IMR-90 (cell line): Measurements from ENCODE around the gene SERP2. TPM values are rescaled to one million over a fixed set of nuclear protein-coding genes. Genes with fewer than 3 reads are reported as not detected.

Experiments
- ATAC-seq: fragments of 200-7000 bp; cut with Tn5 transposase; 2 replicates; pipeline ENCODE4 v1.9.1; 2020; ENCODE audit warnings: low read depth, mild to moderate bottlenecking, moderate library complexity
- BruUV-seq: library from RNA; stranded (reverse); fragments of 400-500 nt; replicated peaks from 2 replicates; lab custom pipeline; 2021; lab: Mats Ljungman, UMichigan
- CTCF ChIA-PET: fragments of 300-600 bp; formaldehyde crosslinking; extraction: SDS; loops from one replicate; lab custom pipeline; 2021; ENCODE audit warnings: antibody characterized with exemption; lab: Yijun Ruan, JAX
- POLR2A ChIA-PET: fragments of 300-600 bp; sonication (Branson Sonifier 250); formaldehyde crosslinking; loops from one replicate; lab custom pipeline; 2022; ENCODE audit warnings: antibody characterized with exemption; ENCODE audit not compliant: unreplicated experiment; lab: Charles Lee
- DNase-seq: peaks from one replicate; pipeline ENCODE4 v3.0.0; 2013
- H2AFZ ChIP-seq: replicated peaks from 2 replicates; pipeline ENCODE3; 2013; ENCODE audit warnings: low read length, mild to moderate bottlenecking; ENCODE audit not compliant: poor library complexity
- H2AK5ac ChIP-seq: 2 replicates; pipeline ENCODE4 v1.6.1; 2013; ENCODE audit warnings: low read depth, low read length, inconsistent platforms
- H2AK9ac ChIP-seq: replicated peaks from 2 replicates; pipeline ENCODE3; 2013; ENCODE audit warnings: mild to moderate bottlenecking, low read depth, low read length, moderate library complexity; ENCODE audit not compliant: poor library complexity
- H2BK120ac ChIP-seq: 2 replicates; pipeline ENCODE4 v1.6.1; 2013; ENCODE audit warnings: low read depth, low read length, inconsistent platforms
- H2BK15ac ChIP-seq: 3 replicates; pipeline ENCODE4 v1.6.1; 2013; ENCODE audit warnings: low read depth, low read length, inconsistent platforms
- H2BK20ac ChIP-seq: 2 replicates; pipeline ENCODE4 v1.6.1; 2013; ENCODE audit warnings: low read depth, mild to moderate bottlenecking, inconsistent platforms, low read length, moderate library complexity
- H2BK5ac ChIP-seq: 2 replicates; pipeline ENCODE4 v1.6.1; 2013; ENCODE audit warnings: mild to moderate bottlenecking, low read depth, low read length, inconsistent platforms; ENCODE audit not compliant: poor library complexity, severe bottlenecking
- H3K14ac ChIP-seq: replicated peaks from 2 replicates; pipeline ENCODE4 v1.6.1; 2013; ENCODE audit warnings: low read depth, low read length, inconsistent platforms
- H3K18ac ChIP-seq: 2 replicates; pipeline ENCODE4 v1.6.1; 2013; ENCODE audit warnings: low read depth, low read length, control low read depth
- H3K23ac ChIP-seq: 2 replicates; pipeline ENCODE4 v1.6.1; 2013; ENCODE audit warnings: low read depth, low read length, inconsistent platforms
- H3K27ac ChIP-seq: 2 replicates; pipeline ENCODE4 v1.5.1; 2013; ENCODE audit warnings: mild to moderate bottlenecking, control low read depth, low read length; ENCODE audit not compliant: insufficient read depth
- H3K27me3 ChIP-seq: 2 replicates; pipeline ENCODE4 v1.6.1; 2013; ENCODE audit warnings: low read length; ENCODE audit not compliant: control insufficient read depth, insufficient read depth
- H3K36me3 ChIP-seq: 2 replicates; pipeline ENCODE4 v1.6.1; 2013; ENCODE audit warnings: low read length, mixed read lengths; ENCODE audit not compliant: control insufficient read depth, insufficient read depth
- H3K4ac ChIP-seq: 2 replicates; pipeline ENCODE4 v1.6.1; 2013; ENCODE audit warnings: low read depth, low read length, inconsistent platforms
- H3K4me1 ChIP-seq: 2 replicates; pipeline ENCODE4 v1.6.1; 2013; ENCODE audit warnings: low read length, mixed read lengths; ENCODE audit not compliant: control insufficient read depth, insufficient read depth
- H3K4me2 ChIP-seq: 2 replicates; pipeline ENCODE4 v1.6.1; 2013; ENCODE audit warnings: low read depth, mild to moderate bottlenecking, control low read depth, low read length, moderate library complexity
- H3K4me3 ChIP-seq: 2 replicates; pipeline ENCODE4 v1.5.1; 2013; ENCODE audit warnings: low read depth, mild to moderate bottlenecking, control low read depth, low read length, moderate library complexity; ENCODE audit not compliant: insufficient read depth
- H3K56ac ChIP-seq: 2 replicates; pipeline ENCODE4 v1.6.1; 2013; ENCODE audit warnings: low read length, inconsistent platforms; ENCODE audit not compliant: insufficient read depth; ENCODE audit errors: extremely low read depth
- H3K79me1 ChIP-seq, 2 experiments: 2 replicates each; pipeline ENCODE4 v1.6.1; 2013; ENCODE audit warnings: low read length in 2 of 2, inconsistent platforms in 1 of 2, low read depth in 1 of 2
- H3K9ac ChIP-seq: 2 replicates; pipeline ENCODE4 v1.6.1; 2013; ENCODE audit warnings: low read depth, low read length, control low read depth
- H3K9me1 ChIP-seq: 2 replicates; pipeline ENCODE4 v1.6.1; 2013; ENCODE audit warnings: low read length, inconsistent platforms; ENCODE audit not compliant: insufficient read depth
- H3K9me3 ChIP-seq: 2 replicates; pipeline ENCODE4 v1.6.1; 2013; ENCODE audit warnings: low read length; ENCODE audit not compliant: control insufficient read depth, insufficient read depth
- H4K20me1 ChIP-seq: 2 replicates; pipeline ENCODE4 v1.6.1; 2013; ENCODE audit warnings: low read length, inconsistent platforms; ENCODE audit not compliant: insufficient read depth
- H4K5ac ChIP-seq: 2 replicates; pipeline ENCODE4 v1.6.1; 2013; ENCODE audit warnings: mild to moderate bottlenecking, low read depth, low read length, control low read depth
- H4K8ac ChIP-seq, 2 experiments: 2 replicates each; pipeline ENCODE4 v1.6.1; 2013; ENCODE audit warnings: low read depth in 2 of 2, low read length in 2 of 2, control low read depth in 1 of 2, inconsistent platforms in 1 of 2
- H4K91ac ChIP-seq: 2 replicates; pipeline ENCODE4 v1.6.1; 2013; ENCODE audit warnings: low read depth, low read length, inconsistent platforms; ENCODE audit not compliant: insufficient read depth
- CEBPB ChIP-seq: IDR thresholded peaks from 2 replicates; pipeline ENCODE4 v1.6.1; 2012; ENCODE audit warnings: low read depth, low read length, improper control_type of control experiment
- CHD1 ChIP-seq: IDR thresholded peaks from 2 replicates; pipeline ENCODE4 v1.6.1; 2012; ENCODE audit warnings: low read depth, low read length, improper control_type of control experiment
- FOS ChIP-seq: fragments of 150-350 bp; IDR thresholded peaks from 2 replicates; pipeline ENCODE4 v1.6.1; 2016; ENCODE audit warnings: low read depth, low read length
- MAZ ChIP-seq: IDR thresholded peaks from 2 replicates; pipeline ENCODE4 v1.6.1; 2012; ENCODE audit warnings: low read depth, mild to moderate bottlenecking, low read length, improper control_type of control experiment, moderate library complexity, borderline replicate concordance
- NFE2L2 ChIP-seq: fragments of 150-350 bp; IDR thresholded peaks from 2 replicates; pipeline ENCODE4 v1.6.1; 2016; ENCODE audit warnings: low read depth, mild to moderate bottlenecking, low read length
- RAD21 ChIP-seq: IDR thresholded peaks from 2 replicates; pipeline ENCODE4 v1.6.1; 2012; ENCODE audit warnings: low read length, improper control_type of control experiment
- SMC3 ChIP-seq: fragments of 150-350 bp; IDR thresholded peaks from 2 replicates; pipeline ENCODE4 v1.6.1; 2016; ENCODE audit warnings: low read depth, mild to moderate bottlenecking, antibody characterized with exemption, low read length, moderate library complexity
- WGBS, 2 experiments: methylation state at CpG; one replicate each; pipeline versions ENCODE4 v1.1.5 to v1.1.7; 2013; ENCODE audit warnings: missing lambda C conversion rate in 2 of 2; ENCODE audit not compliant: insufficient read length in 1 of 2; ENCODE audit errors: extremely low coverage in 2 of 2; 5-methylcytosine and 5-hydroxymethylcytosine counted together
- dilution Hi-C: fragments of 300-500 bp; cut with HindIII; formaldehyde crosslinking; loops from one replicate; pipeline ENCODE4 v1.14.3; 2018; ENCODE audit warnings: low sequenced_read_pairs; ENCODE audit not compliant: unreplicated experiment
- in situ Hi-C: fragments of 300-500 bp; cut with MboI; formaldehyde crosslinking; loops from 3 replicates; pipeline ENCODE4 v1.14.3; 2019; ENCODE audit warnings: low sequenced_read_pairs, inconsistent platforms, mixed read lengths
- intact Hi-C: fragments of 100-400 bp; cut with micrococcal nuclease; formaldehyde crosslinking; loops from 2 replicates; pipeline ENCODE4 v1.10.0; 2022
- polyA plus RNA-seq, 3 experiments: library from polyadenylated mRNA; depleted of rRNA; stranded (reverse); fragments of >200 nt; gene quantifications; 2 replicates each; pipeline ENCODE4 v1.2.3, GENCODE V29; 2012; ENCODE audit warnings: low replicate concordance in 1 of 3
- total RNA-seq: library from RNA; depleted of rRNA; stranded (reverse); fragments of >200 nt; gene quantifications from 2 replicates; pipeline ENCODE4 v1.2.3, GENCODE V29; 2012
- TF ChIP-seq, protein P1 (sequence below): conservative IDR thresholded peaks from 2 replicates; pipeline ENCODE4 v1.5.1; 2012; ENCODE audit warnings: mild to moderate bottlenecking, low read depth, low read length, improper control_type of control experiment
- TF ChIP-seq, protein P2 (sequence below): fragments of 150-350 bp; IDR thresholded peaks from 2 replicates; pipeline ENCODE4 v1.6.1; 2016; ENCODE audit warnings: low read depth, mild to moderate bottlenecking, low read length, moderate library complexity, borderline replicate concordance
- TF ChIP-seq, protein P3 (sequence below): fragments of 150-350 bp; IDR thresholded peaks from 2 replicates; pipeline ENCODE4 v1.6.1; 2017; ENCODE audit warnings: mild to moderate bottlenecking, antibody characterized with exemption, low read length, low read depth

SERP2 gene
- total and polyA plus RNA-seq, 2 of the 4 experiments (the other 2 are of a cell fraction), result 0.54 to 1.4 TPM

DNA sequence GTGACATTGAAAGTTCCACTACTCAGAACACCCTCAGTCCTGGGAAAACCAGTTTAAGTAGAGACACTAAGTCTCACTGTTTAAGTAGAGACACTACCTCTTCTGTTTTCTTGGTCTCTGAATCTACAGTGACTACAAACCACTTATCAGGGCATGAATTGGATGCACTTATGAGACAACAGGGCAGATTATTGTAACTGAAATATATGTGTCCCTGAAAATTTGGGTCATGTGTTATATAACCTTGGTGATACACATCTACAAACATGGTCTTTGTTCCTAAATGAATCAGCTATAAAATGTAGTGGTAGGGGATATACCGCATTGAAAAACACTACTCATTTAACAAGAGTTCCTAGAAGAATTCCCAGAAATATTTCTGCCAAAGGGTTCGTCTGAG is 55.7 kb downstream of the SERP2 start:
- TF ChIP-seq, protein P1, sequence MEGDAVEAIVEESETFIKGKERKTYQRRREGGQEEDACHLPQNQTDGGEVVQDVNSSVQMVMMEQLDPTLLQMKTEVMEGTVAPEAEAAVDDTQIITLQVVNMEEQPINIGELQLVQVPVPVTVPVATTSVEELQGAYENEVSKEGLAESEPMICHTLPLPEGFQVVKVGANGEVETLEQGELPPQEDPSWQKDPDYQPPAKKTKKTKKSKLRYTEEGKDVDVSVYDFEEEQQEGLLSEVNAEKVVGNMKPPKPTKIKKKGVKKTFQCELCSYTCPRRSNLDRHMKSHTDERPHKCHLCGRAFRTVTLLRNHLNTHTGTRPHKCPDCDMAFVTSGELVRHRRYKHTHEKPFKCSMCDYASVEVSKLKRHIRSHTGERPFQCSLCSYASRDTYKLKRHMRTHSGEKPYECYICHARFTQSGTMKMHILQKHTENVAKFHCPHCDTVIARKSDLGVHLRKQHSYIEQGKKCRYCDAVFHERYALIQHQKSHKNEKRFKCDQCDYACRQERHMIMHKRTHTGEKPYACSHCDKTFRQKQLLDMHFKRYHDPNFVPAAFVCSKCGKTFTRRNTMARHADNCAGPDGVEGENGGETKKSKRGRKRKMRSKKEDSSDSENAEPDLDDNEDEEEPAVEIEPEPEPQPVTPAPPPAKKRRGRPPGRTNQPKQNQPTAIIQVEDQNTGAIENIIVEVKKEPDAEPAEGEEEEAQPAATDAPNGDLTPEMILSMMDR, result no peak
- TF ChIP-seq RAD21 (no peak), MAZ (no peak), NFE2L2 (no peak), CHD1 (no peak), SMC3 (no peak), CEBPB (no peak), FOS (no peak)
- TF ChIP-seq, protein P2, sequence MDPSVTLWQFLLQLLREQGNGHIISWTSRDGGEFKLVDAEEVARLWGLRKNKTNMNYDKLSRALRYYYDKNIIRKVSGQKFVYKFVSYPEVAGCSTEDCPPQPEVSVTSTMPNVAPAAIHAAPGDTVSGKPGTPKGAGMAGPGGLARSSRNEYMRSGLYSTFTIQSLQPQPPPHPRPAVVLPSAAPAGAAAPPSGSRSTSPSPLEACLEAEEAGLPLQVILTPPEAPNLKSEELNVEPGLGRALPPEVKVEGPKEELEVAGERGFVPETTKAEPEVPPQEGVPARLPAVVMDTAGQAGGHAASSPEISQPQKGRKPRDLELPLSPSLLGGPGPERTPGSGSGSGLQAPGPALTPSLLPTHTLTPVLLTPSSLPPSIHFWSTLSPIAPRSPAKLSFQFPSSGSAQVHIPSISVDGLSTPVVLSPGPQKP, result no peak
- TF ChIP-seq, protein P3, sequence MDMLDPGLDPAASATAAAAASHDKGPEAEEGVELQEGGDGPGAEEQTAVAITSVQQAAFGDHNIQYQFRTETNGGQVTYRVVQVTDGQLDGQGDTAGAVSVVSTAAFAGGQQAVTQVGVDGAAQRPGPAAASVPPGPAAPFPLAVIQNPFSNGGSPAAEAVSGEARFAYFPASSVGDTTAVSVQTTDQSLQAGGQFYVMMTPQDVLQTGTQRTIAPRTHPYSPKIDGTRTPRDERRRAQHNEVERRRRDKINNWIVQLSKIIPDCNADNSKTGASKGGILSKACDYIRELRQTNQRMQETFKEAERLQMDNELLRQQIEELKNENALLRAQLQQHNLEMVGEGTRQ, result no peak
- Histone ChIP-seq H3K4me2 (no peak overlapping the region), H3K27ac (no peak overlapping the region), H2BK5ac (no peak overlapping the region), H3K9ac (no peak overlapping the region), H3K36me3 (peaks cover 9% of the 10 kb centered on the region), H2AK5ac (no peak overlapping the region), H3K9me1 (peaks cover under 1% of the 10 kb centered on the region; the same call in 1 of the 2 replicates), H4K91ac (no peak overlapping the region), H3K4ac (no peak overlapping the region), H3K18ac (no peak overlapping the region), H3K23ac (no peak overlapping the region), H2BK15ac (no peak overlapping the region), H4K20me1 (peaks cover 5% of the 10 kb centered on the region), H2BK120ac (no peak overlapping the region), H3K9me3 (no peaks in the 10 kb centered on the region), H3K4me3 (no peak overlapping the region), H3K4me1 (peaks cover 3% of the 10 kb centered on the region; the same call in 1 of the 2 replicates), H3K27me3 (no peaks in the 10 kb centered on the region; the same call in 1 of the 2 replicates), H3K56ac (no peak overlapping the region), H4K5ac (no peak overlapping the region), H2BK20ac (no peak overlapping the region), H4K8ac (no peak overlapping the region), H3K14ac (no peak overlapping the region), H2AK9ac (no peak overlapping the region), H3K79me1 (peaks cover 3 to 14% of the 10 kb centered on the region in 2 experiments; a peak in 2 of 4 replicates), H2AFZ (no peak overlapping the region)
- dilution Hi-C loops (no loop called here), intact Hi-C loops (no loop called here), in situ Hi-C loops (no loop called here)
- DNase-seq (no peak), ATAC-seq (no peak)
- no TSS peak for BruUV-seq
- POLR2A ChIA-PET, result no interaction called here
- WGBS, 2 experiments, result no CpG with 5 or more reads among the region's 2 CpGs
- CTCF ChIA-PET, result interaction anchor here (0.6 kb wide), 1 partner anchor 732 kb away, joined by 4 read pairs; no protein-coding TSS in a partner anchor
